Progenitor cell of endocrine pancreas (in vitro differentiated cells): ENCODE results near the gene ITGBL1. TPM values are rescaled to one million over a fixed set of nuclear protein-coding genes. Genes with fewer than 3 reads are reported as not detected.

ENCODE experiments used
- DNase-seq: peaks from one replicate; pipeline ENCODE4 v3.0.0; 2021; ENCODE audit warnings: low spot score; ENCODE audit not compliant: unreplicated experiment
- H3K27ac Mint-ChIP-seq: 2 replicates; pipeline ENCODE4 v1.8.0; 2021; ENCODE audit warnings: mild to moderate bottlenecking, moderate library complexity, mixed read lengths
- H3K27me3 Mint-ChIP-seq: 2 replicates; pipeline ENCODE4 v1.8.0; 2021; ENCODE audit warnings: mixed read lengths
- H3K36me3 Mint-ChIP-seq: 2 replicates; pipeline ENCODE4 v1.8.0; 2022; ENCODE audit warnings: mixed read lengths; ENCODE audit not compliant: insufficient read depth
- H3K4me1 Mint-ChIP-seq: 2 replicates; pipeline ENCODE4 v1.8.0; 2021; ENCODE audit warnings: low read depth, mixed read lengths
- H3K4me3 Mint-ChIP-seq: 2 replicates; pipeline ENCODE4 v1.8.0; 2021; ENCODE audit warnings: low read depth, mild to moderate bottlenecking, moderate library complexity, mixed read lengths
- H3K9me3 Mint-ChIP-seq: 2 replicates; pipeline ENCODE4 v1.8.0; 2021; ENCODE audit warnings: low read depth, mixed read lengths
- total RNA-seq: library from RNA; stranded (reverse); gene quantifications from 2 replicates; pipeline ENCODE4 v1.2.1, GENCODE V29; 2021
- TF ChIP-seq, protein P1 (sequence below): fragments of 200-600 bp; sonication (generic); IDR thresholded peaks from one replicate; pipeline ENCODE4 v1.5.0; 2021; ENCODE audit warnings: antibody characterized with exemption, mild to moderate bottlenecking; ENCODE audit not compliant: unreplicated experiment

The ITGBL1 gene
- total RNA-seq, 1 donor from 2014 or later, result not detected

DNA sequence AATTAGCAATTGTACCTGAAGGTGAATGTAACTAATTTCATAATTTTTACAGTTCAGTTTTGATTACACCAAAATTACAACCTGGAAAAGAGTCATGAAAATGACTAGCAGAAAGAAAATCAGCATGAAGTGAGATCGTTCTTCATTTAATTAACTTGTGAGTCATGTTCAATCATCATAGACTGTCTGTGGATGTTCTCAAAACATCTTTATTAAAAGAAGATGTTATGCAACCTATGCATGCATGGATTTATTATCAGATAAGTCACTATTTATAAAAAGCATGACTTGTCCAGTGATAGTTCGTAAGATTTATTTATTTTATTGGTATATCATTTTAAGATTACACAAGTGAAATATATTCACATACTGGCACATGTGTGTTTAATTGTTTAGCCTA lies 245.9 kb downstream of the ITGBL1 start:
- Mint-ChIP-seq H3K27me3 (peaks cover 7% of the 10 kb centered on the region), H3K27ac (no peak overlapping the region), H3K9me3 (peaks cover under 1% of the 10 kb centered on the region), H3K4me1 (no peaks in the 10 kb centered on the region), H3K4me3 (no peak overlapping the region), H3K36me3 (no peaks in the 10 kb centered on the region)
- DNase-seq, result no peak
- TF ChIP-seq, protein P1, sequence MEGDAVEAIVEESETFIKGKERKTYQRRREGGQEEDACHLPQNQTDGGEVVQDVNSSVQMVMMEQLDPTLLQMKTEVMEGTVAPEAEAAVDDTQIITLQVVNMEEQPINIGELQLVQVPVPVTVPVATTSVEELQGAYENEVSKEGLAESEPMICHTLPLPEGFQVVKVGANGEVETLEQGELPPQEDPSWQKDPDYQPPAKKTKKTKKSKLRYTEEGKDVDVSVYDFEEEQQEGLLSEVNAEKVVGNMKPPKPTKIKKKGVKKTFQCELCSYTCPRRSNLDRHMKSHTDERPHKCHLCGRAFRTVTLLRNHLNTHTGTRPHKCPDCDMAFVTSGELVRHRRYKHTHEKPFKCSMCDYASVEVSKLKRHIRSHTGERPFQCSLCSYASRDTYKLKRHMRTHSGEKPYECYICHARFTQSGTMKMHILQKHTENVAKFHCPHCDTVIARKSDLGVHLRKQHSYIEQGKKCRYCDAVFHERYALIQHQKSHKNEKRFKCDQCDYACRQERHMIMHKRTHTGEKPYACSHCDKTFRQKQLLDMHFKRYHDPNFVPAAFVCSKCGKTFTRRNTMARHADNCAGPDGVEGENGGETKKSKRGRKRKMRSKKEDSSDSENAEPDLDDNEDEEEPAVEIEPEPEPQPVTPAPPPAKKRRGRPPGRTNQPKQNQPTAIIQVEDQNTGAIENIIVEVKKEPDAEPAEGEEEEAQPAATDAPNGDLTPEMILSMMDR, result no peak

DNA sequence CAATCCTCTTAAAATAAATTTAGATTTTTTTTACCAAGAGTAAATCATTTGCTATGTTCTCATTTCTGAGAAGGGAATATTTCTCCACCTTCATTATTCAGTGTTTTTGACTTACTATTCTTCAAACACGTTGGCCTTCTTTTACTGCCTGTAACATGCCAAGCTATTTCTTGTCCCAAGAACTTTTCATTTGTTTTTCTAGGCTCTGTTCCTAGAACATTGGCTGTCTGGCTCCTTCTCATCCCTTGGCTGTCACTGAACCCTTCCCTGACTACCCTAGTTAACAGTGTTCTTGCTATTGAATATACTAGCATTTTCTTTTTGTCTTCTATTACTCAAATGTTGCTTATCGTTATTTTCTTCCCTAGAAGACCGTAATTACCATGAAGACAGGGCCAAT lies 248.1 kb downstream of the ITGBL1 start:
- Mint-ChIP-seq H3K36me3 (no peaks in the 10 kb centered on the region), H3K27ac (no peak overlapping the region), H3K27me3 (no peaks in the 10 kb centered on the region), H3K9me3 (peaks cover 4% of the 10 kb centered on the region), H3K4me1 (peaks cover 1% of the 10 kb centered on the region), H3K4me3 (no peak overlapping the region)
- DNase-seq, result no peak
- TF ChIP-seq, protein P1, result no peak

DNA sequence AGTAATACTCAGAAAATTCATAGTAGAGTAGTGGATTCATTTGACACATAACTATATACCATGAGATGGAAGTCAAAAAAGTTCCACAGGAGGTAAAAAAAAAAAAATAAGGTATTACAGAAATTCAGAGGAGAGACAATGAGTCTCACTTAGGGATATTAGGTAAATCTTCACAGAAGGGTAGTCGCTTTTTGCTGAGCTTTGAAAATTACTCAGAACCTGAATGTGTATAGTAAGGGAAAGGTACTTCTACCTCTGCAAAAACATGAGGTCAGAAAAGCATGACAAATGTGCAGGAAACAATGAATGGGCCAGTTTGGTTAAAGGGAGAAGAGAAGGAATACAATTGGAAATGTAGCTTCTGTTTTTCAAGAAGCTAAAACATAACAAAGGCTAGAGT lies 250.6 kb downstream of the ITGBL1 start:
- TF ChIP-seq, protein P1, result no peak
- H3K4me1 Mint-ChIP-seq, result peaks cover 1% of the 10 kb centered on the region
- H3K27me3 Mint-ChIP-seq, result peaks cover 3% of the 10 kb centered on the region
- no peak for DNase-seq
- peaks cover 4% of the 10 kb centered on the region for H3K9me3 Mint-ChIP-seq
- H3K36me3 Mint-ChIP-seq, result no peaks in the 10 kb centered on the region
- H3K4me3 Mint-ChIP-seq, result no peak overlapping the region
- H3K27ac Mint-ChIP-seq, result no peak overlapping the region

DNA sequence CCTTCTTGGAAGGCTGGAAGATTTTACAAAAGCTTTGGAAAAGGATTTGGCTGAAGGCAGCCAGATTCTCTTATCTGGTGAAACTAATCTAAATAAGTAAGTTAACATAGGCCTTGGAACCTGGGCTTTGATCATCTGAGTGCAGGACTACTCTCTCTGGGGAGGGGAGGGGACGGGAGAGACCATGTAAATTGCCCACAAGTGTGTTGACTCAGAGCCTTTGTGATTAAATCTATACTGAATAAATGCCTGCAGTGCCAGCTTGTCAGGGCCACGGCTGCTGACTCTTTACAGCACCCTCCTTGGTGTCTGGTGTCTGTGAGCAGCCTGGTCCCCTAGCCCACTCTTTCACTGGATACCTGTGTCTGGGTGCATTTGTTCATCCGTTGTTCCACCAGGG lies 251.4 kb downstream of the ITGBL1 start:
- peaks cover 3% of the 10 kb centered on the region for H3K4me1 Mint-ChIP-seq
- H3K27ac Mint-ChIP-seq, result no peak overlapping the region
- no peak overlapping the region for H3K4me3 Mint-ChIP-seq
- H3K27me3 Mint-ChIP-seq, result peaks cover 7% of the 10 kb centered on the region
- no peak for DNase-seq
- H3K36me3 Mint-ChIP-seq, result no peaks in the 10 kb centered on the region
- peaks cover 4% of the 10 kb centered on the region for H3K9me3 Mint-ChIP-seq
- TF ChIP-seq, protein P1, result no peak

DNA sequence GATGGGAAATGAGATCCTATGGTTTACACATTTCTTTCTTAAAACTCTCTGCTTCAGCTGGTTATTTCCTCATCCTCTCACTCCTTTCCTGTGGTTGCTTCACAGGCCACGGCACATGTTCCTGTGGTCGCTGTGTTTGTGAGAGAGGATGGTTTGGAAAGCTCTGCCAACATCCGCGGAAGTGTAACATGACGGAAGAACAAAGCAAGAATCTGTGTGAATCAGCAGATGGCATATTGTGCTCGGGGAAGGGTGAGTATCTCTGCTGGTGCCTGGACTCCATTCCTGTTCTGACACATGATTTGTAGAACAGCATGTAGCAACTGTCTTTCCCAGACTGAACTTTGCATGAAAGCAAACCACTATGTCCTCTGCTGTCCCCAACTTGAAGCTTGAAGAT lies 254.2 kb downstream of the ITGBL1 start:
- H3K4me1 Mint-ChIP-seq, result peaks cover 8% of the 10 kb centered on the region
- H3K36me3 Mint-ChIP-seq, result no peaks in the 10 kb centered on the region
- peaks cover 4% of the 10 kb centered on the region for H3K9me3 Mint-ChIP-seq
- no peak for DNase-seq
- H3K27ac Mint-ChIP-seq, result no peak overlapping the region
- no peak overlapping the region for H3K4me3 Mint-ChIP-seq
- TF ChIP-seq, protein P1, result no peak
- H3K27me3 Mint-ChIP-seq, result peaks cover 14% of the 10 kb centered on the region
